Esophagus muscularis mucosa (tissue), 4 donors: ENCODE results near the gene LHFPL6. TPM values are rescaled to one million over a fixed set of nuclear protein-coding genes. Genes with fewer than 3 reads are reported as not detected.

Experiments
- DNase-seq: peaks from one replicate; pipeline ENCODE4 v3.0.0-alpha.2; 2017; ENCODE audit errors: extremely low spot score
- H3K27ac ChIP-seq, 4 donors: fragments of 200-600 bp; sonication (generic); replicated peaks in 1 of 4; 1 replicate in 3 of 4; 2 replicates in 1 of 4; pipeline ENCODE4 v1.5.1; 2016 to 2019; ENCODE audit warnings: mild to moderate bottlenecking in 1 of 4
- H3K27me3 ChIP-seq, 4 donors: fragments of 200-600 bp; sonication (generic); one replicate each; pipeline versions ENCODE4 v1.5.1 to v1.6.0; 2016 to 2019
- H3K36me3 ChIP-seq, 4 donors: fragments of 200-600 bp; sonication (generic); one replicate each; pipeline ENCODE4 v1.5.1; 2016 to 2019
- H3K4me1 ChIP-seq, 4 donors: fragments of 200-600 bp; sonication (generic); one replicate each; pipeline ENCODE4 v1.5.1; 2016 to 2019
- H3K4me3 ChIP-seq, 4 donors: fragments of 200-600 bp; sonication (generic); 1 replicate in 2 of 4; 2 replicates in 2 of 4; pipeline ENCODE4 v1.5.1; 2016 to 2019; ENCODE audit warnings: mild to moderate bottlenecking in 4 of 4, moderate library complexity in 1 of 4
- H3K9me3 ChIP-seq, 4 donors: fragments of 200-600 bp; sonication (generic); 1 replicate in 3 of 4; 2 replicates in 1 of 4; pipeline ENCODE4 v1.5.1; 2016 to 2019
- EP300 ChIP-seq: sonication (generic); formaldehyde crosslinking; IDR thresholded peaks from one replicate; pipeline ENCODE4 v1.6.1; 2017; ENCODE audit warnings: antibody characterized with exemption
- POLR2A ChIP-seq: fragments of 450-650 bp; IDR thresholded peaks from one replicate; pipeline ENCODE4 v1.6.1; 2017; ENCODE audit warnings: antibody characterized with exemption, moderate library complexity, mild to moderate bottlenecking, low read depth
- POLR2AphosphoS5 ChIP-seq, 2 donors: sonication (generic); formaldehyde crosslinking; IDR thresholded peaks; one replicate each; pipeline ENCODE4 v1.6.1; 2017; ENCODE audit warnings: antibody characterized with exemption in 2 of 2
- WGBS: methylation state at CpG from one replicate; pipeline ENCODE4 v1.1.5; 2018; 5-methylcytosine and 5-hydroxymethylcytosine counted together
- intact Hi-C: fragments of 100-400 bp; cut with DNase I; formaldehyde crosslinking; loops from one replicate; pipeline ENCODE4 v1.15.1; 2023
- total RNA-seq, 4 donors: library from RNA; depleted of rRNA; stranded (reverse); fragments of >200 nt; gene quantifications; one replicate each; pipeline versions ENCODE4 v1.1.0 to v1.2.1, GENCODE V29; 2016
- TF ChIP-seq, protein P1 (sequence below), 3 experiments: fragments of 200-600 bp in 2 of 3; fragments of 450-650 bp in 1 of 3; sonication (generic) in 2 of 3; IDR thresholded peaks; one replicate each; pipeline ENCODE4 v1.5.1; 2017 to 2019; ENCODE audit warnings: antibody characterized with exemption in 3 of 3, mild to moderate bottlenecking in 2 of 3, moderate library complexity in 1 of 3

Gene LHFPL6
- total RNA-seq, 4 donors from 2014 or later = 55.6 to 75.9 (median 72.0) TPM

DNA sequence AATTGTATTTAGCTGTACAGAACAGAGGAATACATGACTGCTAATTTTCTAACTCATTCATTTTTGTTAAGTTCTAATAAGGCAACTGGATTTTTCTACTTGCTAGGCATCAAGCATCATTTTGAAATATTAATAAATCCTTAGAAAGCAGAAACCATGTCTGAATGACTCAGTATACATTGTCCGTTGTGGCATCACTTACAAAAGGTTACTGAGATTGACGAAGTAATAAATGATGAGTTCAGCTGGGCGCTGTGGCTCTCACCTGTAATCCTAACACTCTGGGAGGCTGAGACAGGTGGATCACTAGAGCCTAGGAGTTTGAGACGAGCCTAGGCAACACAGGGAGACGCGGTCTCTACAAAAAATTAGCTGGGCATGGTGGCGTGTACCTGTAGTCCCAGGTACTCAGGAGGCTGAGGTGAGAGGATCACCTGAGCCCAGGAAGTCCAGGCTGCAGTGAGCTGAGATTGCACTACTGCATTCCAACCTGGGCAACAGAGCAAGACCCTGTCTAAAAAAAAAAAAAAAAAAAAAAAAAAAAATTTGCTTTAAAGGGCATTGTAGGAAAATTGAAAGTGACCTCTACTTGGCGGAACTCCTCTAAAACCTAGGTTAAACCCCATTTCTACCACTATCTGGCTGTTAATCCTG is 36.6 kb downstream of the LHFPL6 start:
- H3K4me1 ChIP-seq = peaks cover 25 to 36% (median 28%) of the 10 kb centered on the region in 4 donors
- H3K9me3 ChIP-seq = no peaks in the 10 kb centered on the region
- no peak overlapping the region for H3K27ac ChIP-seq
- no peaks in the 10 kb centered on the region for H3K36me3 ChIP-seq
- no peaks in the 10 kb centered on the region for H3K27me3 ChIP-seq
- no peak for DNase-seq
- TF ChIP-seq, protein P1, sequence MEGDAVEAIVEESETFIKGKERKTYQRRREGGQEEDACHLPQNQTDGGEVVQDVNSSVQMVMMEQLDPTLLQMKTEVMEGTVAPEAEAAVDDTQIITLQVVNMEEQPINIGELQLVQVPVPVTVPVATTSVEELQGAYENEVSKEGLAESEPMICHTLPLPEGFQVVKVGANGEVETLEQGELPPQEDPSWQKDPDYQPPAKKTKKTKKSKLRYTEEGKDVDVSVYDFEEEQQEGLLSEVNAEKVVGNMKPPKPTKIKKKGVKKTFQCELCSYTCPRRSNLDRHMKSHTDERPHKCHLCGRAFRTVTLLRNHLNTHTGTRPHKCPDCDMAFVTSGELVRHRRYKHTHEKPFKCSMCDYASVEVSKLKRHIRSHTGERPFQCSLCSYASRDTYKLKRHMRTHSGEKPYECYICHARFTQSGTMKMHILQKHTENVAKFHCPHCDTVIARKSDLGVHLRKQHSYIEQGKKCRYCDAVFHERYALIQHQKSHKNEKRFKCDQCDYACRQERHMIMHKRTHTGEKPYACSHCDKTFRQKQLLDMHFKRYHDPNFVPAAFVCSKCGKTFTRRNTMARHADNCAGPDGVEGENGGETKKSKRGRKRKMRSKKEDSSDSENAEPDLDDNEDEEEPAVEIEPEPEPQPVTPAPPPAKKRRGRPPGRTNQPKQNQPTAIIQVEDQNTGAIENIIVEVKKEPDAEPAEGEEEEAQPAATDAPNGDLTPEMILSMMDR (IDR thresholded peaks at IDR 0.05) = no peak
- no peak for TF ChIP-seq POLR2AphosphoS5 (IDR thresholded peaks at IDR 0.05)
- TF ChIP-seq POLR2A = no peak
- TF ChIP-seq EP300 = no peak
- no peak overlapping the region for H3K4me3 ChIP-seq
- WGBS = 81% methylated on average over 8 of the region's 8 CpGs
- intact Hi-C loops = no loop called here

- Histone ChIP-seq H3K4me1 (peaks cover 25 to 36% (median 28%) of the 10 kb centered on the region in 4 donors), H3K4me3 (no peak overlapping the region)
- 52% methylated on average over 6 of the region's 6 CpGs for WGBS
Observed at GRCh38 chr13:39565036-39565949, 37.7 kb downstream of the LHFPL6 start.

GRCh38 chr13:39563470-39563735 is 39.6 kb downstream of the LHFPL6 start:
- Histone ChIP-seq H3K9me3 (no peaks in the 10 kb centered on the region), H3K36me3 (no peaks in the 10 kb centered on the region), H3K4me1 (peaks cover 25 to 36% (median 28%) of the 10 kb centered on the region in 4 donors), H3K4me3 (no peak overlapping the region), H3K27me3 (no peaks in the 10 kb centered on the region), H3K27ac (no peak overlapping the region)
- 92% methylated on average over 1 of the region's 1 CpG for WGBS
- intact Hi-C loops = no loop called here
- TF ChIP-seq POLR2A = no peak
- TF ChIP-seq POLR2AphosphoS5 (IDR thresholded peaks at IDR 0.05) = no peak
- TF ChIP-seq, protein P1 (IDR thresholded peaks at IDR 0.05) = no peak
- no peak for TF ChIP-seq EP300
- no peak for DNase-seq

More at GRCh38 chr13:39565036-39565949, 37.7 kb downstream of the LHFPL6 start:
- no peak overlapping the region for H3K27ac ChIP-seq
- DNase-seq = no peak
- H3K27me3 ChIP-seq = no peaks in the 10 kb centered on the region
- H3K36me3 ChIP-seq = no peaks in the 10 kb centered on the region
- no peaks in the 10 kb centered on the region for H3K9me3 ChIP-seq
- TF ChIP-seq EP300 (no peak), POLR2A (no peak), POLR2AphosphoS5 (IDR thresholded peaks at IDR 0.05) (no peak)
- TF ChIP-seq, protein P1 (IDR thresholded peaks at IDR 0.05) = no peak
- intact Hi-C loops = no loop called here

DNA sequence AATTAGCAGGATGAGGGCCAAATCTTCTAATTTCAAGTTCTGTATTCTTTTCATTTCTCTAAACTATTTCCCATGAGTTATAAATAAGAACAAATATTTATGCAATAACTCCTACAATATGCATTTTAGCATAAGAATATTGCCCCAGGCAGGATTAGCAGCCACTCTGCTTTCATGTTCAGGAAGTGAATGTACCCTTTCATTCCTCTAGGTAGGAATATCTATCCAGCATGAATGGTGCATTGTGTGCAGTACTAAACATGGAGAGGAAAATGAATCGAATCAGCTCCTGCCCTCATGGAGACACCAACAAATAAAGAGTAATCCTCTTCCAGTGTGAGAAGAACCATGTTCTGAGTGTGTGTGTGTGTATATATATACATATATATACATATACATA is 41.0 kb downstream of the LHFPL6 start:
- no peaks in the 10 kb centered on the region for H3K27me3 ChIP-seq
- WGBS = 76% methylated on average over 1 of the region's 1 CpG
- no peak for DNase-seq
- TF ChIP-seq, protein P1 (IDR thresholded peaks at IDR 0.05) = no peak
- TF ChIP-seq POLR2A (no peak), EP300 (no peak), POLR2AphosphoS5 (IDR thresholded peaks at IDR 0.05) (no peak)
- no peak overlapping the region for H3K27ac ChIP-seq
- intact Hi-C loops = no loop called here
- H3K4me1 ChIP-seq = peaks cover 25 to 36% (median 28%) of the 10 kb centered on the region in 4 donors
- no peaks in the 10 kb centered on the region for H3K9me3 ChIP-seq
- H3K36me3 ChIP-seq = no peaks in the 10 kb centered on the region
- H3K4me3 ChIP-seq = no peak overlapping the region
